Endodermal cell (in vitro differentiated cells): Measurements from ENCODE around the gene MICAL3. TPM values are rescaled to one million over a fixed set of nuclear protein-coding genes. Genes with fewer than 3 reads are reported as not detected.
A peak's percentile ranks its signal among the peaks of the same experiment; 100 is the strongest.

Experiments used
- DNase-seq: peaks from one replicate; pipeline ENCODE4 v3.0.0-alpha.2; 2017
- H3K27ac ChIP-seq: 2 replicates; pipeline ENCODE4 v1.5.1; 2013; ENCODE audit warnings: mild to moderate bottlenecking, low read depth, low read length, moderate library complexity
- H3K27me3 ChIP-seq: 2 replicates; pipeline ENCODE4 v1.6.1; 2013; ENCODE audit warnings: mild to moderate bottlenecking, low read length, moderate library complexity; ENCODE audit not compliant: insufficient read depth, control insufficient read depth, poor library complexity, severe bottlenecking
- H3K36me3 ChIP-seq: 2 replicates; pipeline ENCODE4 v1.7.0; 2013; ENCODE audit warnings: mild to moderate bottlenecking, low read length, moderate library complexity; ENCODE audit not compliant: control insufficient read depth, insufficient read depth
- H3K4me1 ChIP-seq: one replicate; pipeline ENCODE4 v1.7.0; 2013; ENCODE audit warnings: low read length; ENCODE audit not compliant: control insufficient read depth, insufficient read depth
- H3K4me3 ChIP-seq: 2 replicates; pipeline ENCODE4 v1.5.1; 2013; ENCODE audit warnings: mild to moderate bottlenecking, low read length, moderate library complexity
- H3K9ac ChIP-seq: 2 replicates; pipeline ENCODE4 v1.6.1; 2013; ENCODE audit warnings: mild to moderate bottlenecking, low read length, moderate library complexity; ENCODE audit not compliant: poor library complexity, severe bottlenecking; ENCODE audit errors: extremely low read depth
- H3K9me3 ChIP-seq: 2 replicates; pipeline ENCODE4 v1.6.1; 2013; ENCODE audit warnings: mild to moderate bottlenecking, low read length, moderate library complexity; ENCODE audit not compliant: control insufficient read depth
- H3K27ac Mint-ChIP-seq: 2 replicates; pipeline ENCODE4 v1.8.0; 2020; ENCODE audit warnings: mixed read lengths
- H3K27me3 Mint-ChIP-seq: 2 replicates; pipeline ENCODE4 v1.8.0; 2021; ENCODE audit warnings: mild to moderate bottlenecking, mixed read lengths; ENCODE audit not compliant: insufficient read depth
- H3K36me3 Mint-ChIP-seq: 2 replicates; pipeline ENCODE4 v1.8.0; 2020; ENCODE audit warnings: low read depth, mixed read lengths
- H3K4me1 Mint-ChIP-seq: 2 replicates; pipeline ENCODE4 v1.8.0; 2020; ENCODE audit warnings: mixed read lengths
- H3K4me3 Mint-ChIP-seq: 2 replicates; pipeline ENCODE4 v1.8.0; 2020; ENCODE audit warnings: mild to moderate bottlenecking, moderate library complexity, mixed read lengths
- H3K9me3 Mint-ChIP-seq: 2 replicates; pipeline ENCODE4 v1.8.0; 2020; ENCODE audit warnings: mild to moderate bottlenecking, mixed read lengths
- CTCF ChIP-seq: fragments of 200-600 bp; sonication (generic); conservative IDR thresholded peaks from 2 replicates; pipeline ENCODE4 v1.5.0; 2021; ENCODE audit warnings: antibody characterized with exemption, mild to moderate bottlenecking
- WGBS, 2 experiments: methylation state at CpG; one replicate each; pipeline versions ENCODE4 v1.1.5 to v1.1.7; 2013; ENCODE audit warnings: missing lambda C conversion rate in 2 of 2, mixed read lengths in 1 of 2; ENCODE audit not compliant: insufficient coverage in 1 of 2, insufficient read length in 1 of 2; 5-methylcytosine and 5-hydroxymethylcytosine counted together
- total RNA-seq, 2 donors: library from RNA; stranded (reverse); fragmentation: NEBNext Ultra II Directional in 1 of 2; extraction: Animal tissue kit (Norgen Biotek cat#: 25700) in 1 of 2; gene quantifications; 2 replicates in 1 of 2; 3 replicates in 1 of 2; pipeline ENCODE4 v1.2.1, GENCODE V29; 2021

Gene MICAL3
- total RNA-seq, 2 donors from 2014 or later: 42.8 to 48.1 TPM

- Histone ChIP-seq H3K27ac (no peak overlapping the region), H3K9me3 (no peaks in the 10 kb centered on the region), H3K27me3 (no peaks in the 10 kb centered on the region), H3K9ac (no peak overlapping the region), H3K4me3 (no peak overlapping the region), H3K36me3 (peaks cover 5% of the 10 kb centered on the region), H3K4me1 (peaks cover 5% of the 10 kb centered on the region)
- peak; percentile 96 for TF ChIP-seq CTCF
- DNase-seq: peak; percentile 98
- no peaks in the 10 kb centered on the region for H3K9me3 Mint-ChIP-seq
- H3K27ac Mint-ChIP-seq: peak overlapping the region; percentile 75
- peaks cover 19% of the 10 kb centered on the region for H3K36me3 Mint-ChIP-seq
- no peaks in the 10 kb centered on the region for H3K27me3 Mint-ChIP-seq
- 68 to 77% methylated on average over 19 to 31 of the region's 31 CpGs for WGBS, 2 experiments
- no peak overlapping the region for H3K4me3 Mint-ChIP-seq
- H3K4me1 Mint-ChIP-seq: no peaks in the 10 kb centered on the region
These were observed 194.1 kb downstream of the MICAL3 start for GRCh38 chr22:17830043-17830961.

DNA sequence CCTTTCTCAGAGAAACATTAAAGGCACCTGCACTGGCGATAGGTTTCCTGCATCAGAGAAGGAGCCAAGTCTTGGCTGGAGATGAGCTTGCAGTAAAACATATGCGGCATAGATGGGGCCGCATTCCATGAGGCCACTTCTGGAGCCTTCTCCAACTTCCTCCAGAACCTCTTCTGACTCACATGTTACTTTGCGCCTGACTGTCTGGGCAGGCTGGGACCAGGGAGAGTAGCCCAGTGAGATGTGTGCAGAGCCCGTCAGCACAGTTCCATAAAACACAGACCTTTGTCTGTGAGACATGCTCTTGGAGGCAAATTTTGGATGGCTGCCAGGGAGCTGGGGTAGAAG, 194.7 kb downstream of the MICAL3 start:
- WGBS, 2 experiments: 93 to 94% methylated on average over 3 to 5 of the region's 5 CpGs
- Mint-ChIP-seq H3K27ac (peak overlapping the region; percentile 75), H3K36me3 (peaks cover 19% of the 10 kb centered on the region), H3K27me3 (no peaks in the 10 kb centered on the region), H3K4me1 (no peaks in the 10 kb centered on the region), H3K9me3 (no peaks in the 10 kb centered on the region), H3K4me3 (no peak overlapping the region)
- Histone ChIP-seq H3K9me3 (no peaks in the 10 kb centered on the region), H3K27ac (no peak overlapping the region), H3K27me3 (no peaks in the 10 kb centered on the region), H3K9ac (no peak overlapping the region), H3K4me1 (peaks cover 5% of the 10 kb centered on the region), H3K4me3 (no peak overlapping the region), H3K36me3 (peaks cover 5% of the 10 kb centered on the region)
- no peak for TF ChIP-seq CTCF
- DNase-seq: no peak

- no peaks in the 10 kb centered on the region for H3K27me3 ChIP-seq
- no peak for DNase-seq
- Mint-ChIP-seq H3K4me3 (no peak overlapping the region), H3K9me3 (no peaks in the 10 kb centered on the region), H3K27me3 (no peaks in the 10 kb centered on the region), H3K27ac (no peak overlapping the region), H3K4me1 (no peaks in the 10 kb centered on the region), H3K36me3 (peaks cover 19% of the 10 kb centered on the region)
- no peak overlapping the region for H3K4me3 ChIP-seq
- peaks cover 5% of the 10 kb centered on the region for H3K36me3 ChIP-seq
- WGBS, 2 experiments: 83 to 91% methylated on average over 4 to 6 of the region's 6 CpGs
- no peak for TF ChIP-seq CTCF
- no peaks in the 10 kb centered on the region for H3K9me3 ChIP-seq
- H3K4me1 ChIP-seq: peaks cover 5% of the 10 kb centered on the region
- H3K27ac ChIP-seq: no peak overlapping the region
- H3K9ac ChIP-seq: no peak overlapping the region
These were observed 195.8 kb downstream of the MICAL3 start for GRCh38 chr22:17828502-17829080.
